Measurements from ENCODE around the gene CST4. TPM values are rescaled to one million over a fixed set of nuclear protein-coding genes. Genes with fewer than 3 reads are reported as not detected.
"Not testable (repeated sequence)": the region's sequence is repeated elsewhere in the genome, so short reads cannot be mapped to it uniquely, and the experiment has no call there.

The CST4 gene
- total RNA-seq, 2 donors from 2014 or later: not detected

- DNase-seq (ENCODE audit: low spot score in 2 of 2) (no peak), ATAC-seq (no peak)
- H3K9me3 Mint-ChIP-seq: no peaks in the 10 kb centered on the region
- no peak overlapping the region for H3K27ac Mint-ChIP-seq
- no peaks in the 10 kb centered on the region for H3K36me3 Mint-ChIP-seq
Measured at GRCh38 chr20:23670361-23670760, 18.5 kb downstream of the CST4 start.

GRCh38 chr20:23669866-23670265 lies 19.0 kb downstream of the CST4 start:
- ATAC-seq: peak in 1 of 2 donors; percentile 14
- Mint-ChIP-seq H3K27ac (no peak overlapping the region), H3K36me3 (no peaks in the 10 kb centered on the region), H3K9me3 (no peaks in the 10 kb centered on the region)
- DNase-seq (ENCODE audit: low spot score in 2 of 2): no peak

GRCh38 chr20:23669327-23669726 lies 19.5 kb downstream of the CST4 start:
- H3K9me3 Mint-ChIP-seq: no peaks in the 10 kb centered on the region
- DNase-seq (ENCODE audit: low spot score in 2 of 2) (no peak), ATAC-seq (no peak)
- no peak overlapping the region for H3K27ac Mint-ChIP-seq
- no peaks in the 10 kb centered on the region for H3K36me3 Mint-ChIP-seq

GRCh38 chr20:23668477-23668951 lies 20.3 kb downstream of the CST4 start:
- H3K36me3 Mint-ChIP-seq: no peaks in the 10 kb centered on the region
- H3K9me3 Mint-ChIP-seq: no peaks in the 10 kb centered on the region
- no peak overlapping the region for H3K27ac Mint-ChIP-seq
- peak in 1 of 2 donors; percentile 60 for DNase-seq (ENCODE audit: low spot score in 2 of 2)
- peak; percentile 71 for ATAC-seq

- H3K9me3 Mint-ChIP-seq: no peaks in the 10 kb centered on the region
- H3K36me3 Mint-ChIP-seq: no peaks in the 10 kb centered on the region
- H3K27ac Mint-ChIP-seq: no peak overlapping the region
- ATAC-seq (no peak), DNase-seq (ENCODE audit: low spot score in 2 of 2) (no peak)
Measured at GRCh38 chr20:23667666-23668065, 21.2 kb downstream of the CST4 start.

GRCh38 chr20:23666698-23667097 lies 22.1 kb downstream of the CST4 start:
- H3K9me3 Mint-ChIP-seq: no peaks in the 10 kb centered on the region
- DNase-seq (ENCODE audit: low spot score in 2 of 2) (no peak), ATAC-seq (no peak)
- H3K36me3 Mint-ChIP-seq: no peaks in the 10 kb centered on the region
- no peak overlapping the region for H3K27ac Mint-ChIP-seq

GRCh38 chr20:23666189-23666588 lies 22.6 kb downstream of the CST4 start:
- DNase-seq (ENCODE audit: low spot score in 2 of 2): no peak
- no peak overlapping the region for H3K27ac Mint-ChIP-seq
- no peaks in the 10 kb centered on the region for H3K36me3 Mint-ChIP-seq
- no peaks in the 10 kb centered on the region for H3K9me3 Mint-ChIP-seq
- no peak for ATAC-seq

GRCh38 chr20:23664954-23665353 lies 23.9 kb downstream of the CST4 start:
- ATAC-seq (no peak), DNase-seq (ENCODE audit: low spot score in 2 of 2) (no peak)
- no peaks in the 10 kb centered on the region for H3K9me3 Mint-ChIP-seq
- H3K27ac Mint-ChIP-seq: no peak overlapping the region
- no peaks in the 10 kb centered on the region for H3K36me3 Mint-ChIP-seq

GRCh38 chr20:23664046-23664445 lies 24.8 kb downstream of the CST4 start:
- not testable (repeated sequence) for H3K9me3 Mint-ChIP-seq; H3K36me3 Mint-ChIP-seq; ATAC-seq; H3K27ac Mint-ChIP-seq; DNase-seq (ENCODE audit: low spot score in 2 of 2)

- no peak overlapping the region for H3K27ac Mint-ChIP-seq
- ATAC-seq: no peak
- no peaks in the 10 kb centered on the region for H3K36me3 Mint-ChIP-seq
- no peak for DNase-seq (ENCODE audit: low spot score in 2 of 2)
- H3K9me3 Mint-ChIP-seq: no peaks in the 10 kb centered on the region
Measured at GRCh38 chr20:23663180-23663579, 25.7 kb downstream of the CST4 start.

- Mint-ChIP-seq H3K27ac (no peak overlapping the region), H3K36me3 (no peaks in the 10 kb centered on the region), H3K9me3 (no peaks in the 10 kb centered on the region)
- DNase-seq (ENCODE audit: low spot score in 2 of 2): no peak
- ATAC-seq: no peak
Measured at GRCh38 chr20:23662276-23662870, 26.5 kb downstream of the CST4 start.

GRCh38 chr20:23661002-23661429 lies 27.8 kb downstream of the CST4 start:
- DNase-seq (ENCODE audit: low spot score in 2 of 2) (no peak), ATAC-seq (no peak)
- Mint-ChIP-seq H3K27ac (no peak overlapping the region), H3K36me3 (no peaks in the 10 kb centered on the region), H3K9me3 (no peaks in the 10 kb centered on the region)

- ATAC-seq: no peak
- Mint-ChIP-seq H3K9me3 (no peaks in the 10 kb centered on the region), H3K36me3 (no peaks in the 10 kb centered on the region), H3K27ac (no peak overlapping the region)
- DNase-seq (ENCODE audit: low spot score in 2 of 2): no peak
Measured at GRCh38 chr20:23659989-23660837, 28.6 kb downstream of the CST4 start.

- not testable (repeated sequence) for ATAC-seq; DNase-seq (ENCODE audit: low spot score in 2 of 2); H3K36me3 Mint-ChIP-seq; H3K9me3 Mint-ChIP-seq; H3K27ac Mint-ChIP-seq
Measured at GRCh38 chr20:23659610-23659988, 29.2 kb downstream of the CST4 start.

- no peak for DNase-seq (ENCODE audit: low spot score in 2 of 2)
- ATAC-seq: no peak
- Mint-ChIP-seq H3K27ac (no peak overlapping the region), H3K36me3 (no peaks in the 10 kb centered on the region), H3K9me3 (no peaks in the 10 kb centered on the region)
Measured at GRCh38 chr20:23658989-23659609, 29.7 kb downstream of the CST4 start.

- H3K9me3 Mint-ChIP-seq: no peaks in the 10 kb centered on the region
- no peak for DNase-seq (ENCODE audit: low spot score in 2 of 2)
- no peak overlapping the region for H3K27ac Mint-ChIP-seq
- H3K36me3 Mint-ChIP-seq: no peaks in the 10 kb centered on the region
- ATAC-seq: no peak
Measured at GRCh38 chr20:23658336-23658735, 30.5 kb downstream of the CST4 start.

GRCh38 chr20:23657202-23657601 lies 31.6 kb downstream of the CST4 start:
- no peaks in the 10 kb centered on the region for H3K36me3 Mint-ChIP-seq
- ATAC-seq (no peak), DNase-seq (ENCODE audit: low spot score in 2 of 2) (no peak)
- H3K27ac Mint-ChIP-seq: no peak overlapping the region
- H3K9me3 Mint-ChIP-seq: no peaks in the 10 kb centered on the region

All from activated naive CD4-positive, alpha-beta T cell treated with anti-CD3 and anti-CD28 coated beads, Interleukin-2, amount 50 U/mL, for 72 hours (primary cell).